Measurements from ENCODE around the gene OR8G1. TPM values are rescaled to one million over a fixed set of nuclear protein-coding genes. Genes with fewer than 3 reads are reported as not detected.

The OR8G1 gene
- 10.0 and 24.8 TPM in 2 replicates for total RNA-seq (2011; cell fraction: chromatin; rRNA removed; ENCODE audit: low replicate concordance)
- 2.3 and 6.2 TPM in 2 replicates for total RNA-seq (2011; cell fraction: nucleolus; rRNA removed)
- 26.1 and 54.7 TPM in 2 replicates for total RNA-seq (2011; cell fraction: nucleoplasm; rRNA removed)
- total RNA-seq (2014; rRNA removed) (0.57 and 0.59 TPM in 2 replicates), total RNA-seq (2014; rRNA removed; fragmentation: Illumina TruSeq; extraction: Trizol) (1.4 and 1.7 TPM in 2 replicates), total RNA-seq (2015; rRNA removed; fragmentation: Illumina TruSeq; extraction: Trizol) (0.91 and 1.7 TPM in 2 replicates), total RNA-seq (2021) (0.44 and 0.54 TPM in 2 replicates), polyA plus RNA-seq (2011; rRNA removed) (0.57 and 0.83 TPM in 2 replicates), polyA plus RNA-seq (2014; fragmentation: Illumina TruSeq; extraction: Trizol) (0.10 and 0.25 TPM in 2 replicates), polyA plus RNA-seq (2014; fragmentation: Nextera tagmentation; extraction: Ambion mirVana) (under 1 TPM in 1 of 2 experiments, not detected in 1; 0.03 TPM), polyA plus RNA-seq (2014; rRNA removed) (0.12 and 0.16 TPM in 2 replicates), polyA minus RNA-seq (2011; rRNA and poly(A)+ RNA removed) (13.4 and 16.2 TPM in 2 replicates), Bru-seq, nascent RNA (percentile 57 among the genes with signal in this experiment), BruChase-seq, experiment 1, labeled RNA remaining after a 2-hour chase (percentile 71 among the genes with signal in this experiment), BruChase-seq, experiment 2, labeled RNA remaining after a 6-hour chase (percentile 65 among the genes with signal in this experiment)
- polyA plus RNA-seq (2011; cell fraction: cytosol; rRNA removed): 0.15 and 0.19 TPM in 2 replicates
- polyA plus RNA-seq (2011; cell fraction: nucleus; rRNA removed): 3.8 and 4.1 TPM in 2 replicates
- 0.18 and 0.32 TPM in 2 replicates for polyA plus RNA-seq (2012)
- not detected in 2 replicates for polyA minus RNA-seq (2011; cell fraction: cytosol; rRNA and poly(A)+ RNA removed)
- 18.0 and 19.9 TPM in 2 replicates for polyA minus RNA-seq (2011; cell fraction: nucleus; rRNA and poly(A)+ RNA removed)
- long read RNA-seq, experiment 1, partial matches to known transcripts: 1 of 5 reads
- long read RNA-seq, experiment 1, other reads (novel, unspliced or antisense): 4 of 5 reads
- long read RNA-seq, experiment 2, partial matches to known transcripts: 0 of 3 reads
- long read RNA-seq, experiment 2, other reads (novel, unspliced or antisense): 3 of 3 reads
- long read RNA-seq, experiment 3: 0 reads

GRCh38 chr11:124240621-124241397, at the start of gene OR8G1:
Gene OR8G1 (plus strand): TSS chr11:124241095. CDS start chr11:124249676, 8,581 bp downstream.
- ChIA-PET CTCF (ENCODE audit: low intra/inter-chr PET ratio) (no interaction called here), POLR2A (interaction anchor here (1.4 kb wide), 1 partner anchor 11 kb away, joined by 3 read pairs; no protein-coding TSS in a partner anchor)
- no TSS peak for BruUV-seq (replicated peaks)

More at GRCh38 chr11:124240621-124241397, at the start of gene OR8G1:
- Histone ChIP-seq H3K4me2 (ENCODE audit: insufficient read depth, low read length) (no peak within 1 kb of the TSS), H3K36me3 (ENCODE audit: control insufficient read depth, insufficient read depth, low read length) (no peaks in the 10 kb centered on the region), H3K27ac (ENCODE audit: extremely low read depth, low read depth, low read length) (no peak within 1 kb of the TSS), H3K27me3 (ENCODE audit: control insufficient read depth in 2 of 2, insufficient read depth in 2 of 2, low read length in 2 of 2) (no peaks in the 10 kb centered on the region), H3K9ac (ENCODE audit: insufficient read depth in 1 of 2, low read depth in 2 of 2, low read length in 2 of 2) (no peak within 1 kb of the TSS), H3K4me1 (replicated peaks in 1 of 2; ENCODE audit: control insufficient read depth in 2 of 2, insufficient read depth in 2 of 2, low read length in 2 of 2) (peaks cover 0 to 3% of the 10 kb centered on the region in 2 experiments; a peak in 1 of 5 replicates), H4K20me1 (replicated peaks; ENCODE audit: control insufficient read depth, insufficient read depth, low read length) (no peaks in the 10 kb centered on the region), H2AFZ (ENCODE audit: low read depth, low read length) (no peak within 1 kb of the TSS), H3K79me2 (ENCODE audit: control insufficient read depth, insufficient read depth, low read length) (no peaks in the 10 kb centered on the region), H3K9me3 (replicated peaks; ENCODE audit: control insufficient read depth, insufficient read depth, low read depth, low read length) (no peaks in the 10 kb centered on the region), H3K4me3 (no peak within 1 kb of the TSS), H3K9me1 (ENCODE audit: control insufficient read depth, insufficient read depth, low read length) (no peaks in the 10 kb centered on the region)
- FAIRE-seq: no peak
- ATAC-seq: no peak
- TF ChIP-seq CEBPG (CRISPR knock-in tag; IDR thresholded peaks at IDR 0.05) (no peak), CEBPG (tag; conservative IDR thresholded peaks at IDR 0.05 in 1 of 2, IDR thresholded peaks at IDR 0.05 in 1 of 2) (peak in 1 of 2 experiments; percentile 26; a peak in 1 of 4 replicates), RAD21 (CRISPR knock-in tag; conservative IDR thresholded peaks at IDR 0.05 in 1 of 2, IDR thresholded peaks at IDR 0.05 in 1 of 2) (no peak), CREM (IDR thresholded peaks at IDR 0.05; ENCODE audit: low read depth) (no peak), IRF2 (CRISPR knock-in tag; IDR thresholded peaks at IDR 0.05) (no peak), PCBP1 (IDR thresholded peaks at IDR 0.05; ENCODE audit: low read depth, low read length, poor library complexity, severe bottlenecking) (no peak), ZBED1 (IDR thresholded peaks at IDR 0.05) (no peak), GTF2F1 (IDR thresholded peaks at IDR 0.05; ENCODE audit: low read depth, low read length) (no peak), XRCC5 (IDR thresholded peaks at IDR 0.05; ENCODE audit: low read depth, low read length) (no peak)
- WGBS (ENCODE audit: insufficient coverage, low coverage, missing lambda C conversion rate): 61% methylated on average over 3 of the region's 3 CpGs
- no peak for DNase-seq (ENCODE audit: extremely low read depth in 1 of 4, low spot score in 3 of 4)
- in situ Hi-C loops (cut with MboI) (no loop called here), intact Hi-C loops (cut with micrococcal nuclease) (no loop called here)

Data from K562 (cell line).